Hematopoietic multipotent progenitor cell (in vitro differentiated cells): ENCODE results near the gene GALR1. TPM values are rescaled to one million over a fixed set of nuclear protein-coding genes. Genes with fewer than 3 reads are reported as not detected.
"Not testable (repeated sequence)": the region's sequence is repeated elsewhere in the genome, so short reads cannot be mapped to it uniquely, and the experiment has no call there.

ENCODE experiments used
- DNase-seq, 3 donors: peaks; one replicate each; pipeline ENCODE4 v3.0.0-alpha.2; 2011 to 2015; ENCODE audit warnings: low read depth in 2 of 3, low spot score in 2 of 3
- total RNA-seq: library from RNA; depleted of rRNA; stranded (reverse); fragments of >200 nt; gene quantifications from one replicate; pipeline ENCODE4 v1.2.3, GENCODE V29; 2012

GALR1 gene
- under 0.01 TPM for total RNA-seq

GRCh38 chr18:77249569-77250500 lies at the start of gene GALR1:
Gene GALR1, plus strand, starts transcription at chr18:77249848. Its CDS starts 701 bp downstream, at chr18:77250549.
- no peak for DNase-seq

GRCh38 chr18:77201506-77201905 lies 48.1 kb upstream of the GALR1 start:
- DNase-seq = no peak

GRCh38 chr18:77202329-77202728 lies 47.3 kb upstream of the GALR1 start:
- DNase-seq = no peak

GRCh38 chr18:77203071-77203470 lies 46.6 kb upstream of the GALR1 start:
- DNase-seq = no peak

- no peak for DNase-seq
These were observed 45.8 kb upstream of the GALR1 start for GRCh38 chr18:77203851-77204250.

GRCh38 chr18:77205769-77206168 lies 43.9 kb upstream of the GALR1 start:
- no peak for DNase-seq

- no peak for DNase-seq
These were observed 42.8 kb upstream of the GALR1 start for GRCh38 chr18:77206676-77207374.

GRCh38 chr18:77207540-77207939 lies 42.1 kb upstream of the GALR1 start:
- peak; percentile 10 to 63 (median 43) for DNase-seq

- DNase-seq = peak in 2 of 3 donors; percentile 74 to 81
These were observed 40.7 kb upstream of the GALR1 start for GRCh38 chr18:77208964-77209363.

- no peak for DNase-seq
These were observed 40.1 kb upstream of the GALR1 start for GRCh38 chr18:77209587-77209986.

GRCh38 chr18:77210249-77210648 lies 39.4 kb upstream of the GALR1 start:
- no peak for DNase-seq

- no peak for DNase-seq
These were observed 31.0 kb upstream of the GALR1 start for GRCh38 chr18:77218642-77219041.

- no peak for DNase-seq
These were observed 28.9 kb upstream of the GALR1 start for GRCh38 chr18:77220726-77221125.

- DNase-seq = no peak
These were observed 27.2 kb upstream of the GALR1 start for GRCh38 chr18:77222464-77222863.

GRCh38 chr18:77223221-77223639 lies 26.4 kb upstream of the GALR1 start:
- DNase-seq = no peak

- DNase-seq = peak in 2 of 3 donors; percentile 16 to 26
These were observed 26.0 kb upstream of the GALR1 start for GRCh38 chr18:77223653-77224052.

- no peak for DNase-seq
These were observed 19.0 kb upstream of the GALR1 start for GRCh38 chr18:77230645-77231044.

GRCh38 chr18:77234504-77235365 lies 14.9 kb upstream of the GALR1 start:
- no peak for DNase-seq

- not testable (repeated sequence) for DNase-seq
These were observed 10.4 kb upstream of the GALR1 start for GRCh38 chr18:77239285-77239684.

GRCh38 chr18:77248873-77249568 lies 627 bp upstream of the GALR1 start:
- peak in 2 of 3 donors; percentile 30 to 32 for DNase-seq
